NB4 (cell line): ENCODE results near the gene GPS2.
A peak's percentile ranks its signal among the peaks of the same experiment; 100 is the strongest.

Source experiments
- DNase-seq: peaks from one replicate; pipeline ENCODE4 v3.0.0; 2010; ENCODE audit warnings: low read depth
- H3K4me3 ChIP-seq: one replicate; pipeline ENCODE4 v1.5.1; 2011; ENCODE audit warnings: mild to moderate bottlenecking, low read depth, low read length, moderate library complexity
- CTCF ChIP-seq: IDR thresholded peaks from one replicate; pipeline ENCODE4 v1.5.1; 2012; ENCODE audit warnings: low read depth, low read length
- MAX ChIP-seq: IDR thresholded peaks from 2 replicates; pipeline ENCODE4 v1.6.1; 2011; ENCODE audit warnings: low read depth, low read length
- MYC ChIP-seq: IDR thresholded peaks from 2 replicates; pipeline ENCODE4 v1.6.1; 2011; ENCODE audit warnings: low read depth, low read length
- POLR2A ChIP-seq: IDR thresholded peaks from 2 replicates; pipeline ENCODE4 v1.6.1; 2011; ENCODE audit warnings: mild to moderate bottlenecking; ENCODE audit not compliant: insufficient read length; ENCODE audit errors: extremely low read depth

Gene GPS2

DNA sequence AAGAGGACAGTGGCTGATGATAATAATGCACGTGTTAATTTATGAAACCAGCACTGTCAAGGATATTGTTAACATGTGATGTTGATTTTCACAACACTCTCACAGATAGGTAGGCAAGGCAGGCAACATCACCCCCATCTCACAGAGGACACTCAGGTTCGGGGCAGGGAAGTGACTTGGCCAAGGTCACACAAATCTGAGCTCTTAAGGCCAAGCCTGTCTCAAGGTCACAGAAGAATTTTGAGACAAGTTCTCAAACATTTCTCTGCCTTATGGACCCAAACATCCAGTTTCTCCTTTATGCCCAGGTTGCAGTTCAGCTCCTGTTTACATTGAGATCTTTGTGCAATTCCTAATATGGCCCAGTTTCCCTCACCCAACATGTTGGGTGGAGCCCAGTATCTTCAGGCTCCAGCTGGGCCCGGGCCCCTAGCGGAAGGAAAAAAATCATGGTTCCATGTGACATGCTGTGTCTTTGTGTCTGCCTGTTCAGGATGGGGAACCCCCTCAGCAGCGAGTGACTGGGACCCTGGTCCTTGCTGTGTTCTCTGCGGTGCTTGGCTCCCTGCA lies 32.3 kb downstream of the GPS2 start:
- TF ChIP-seq MYC (no peak), CTCF (no peak), POLR2A (no peak), MAX (no peak)
- no peak for DNase-seq
- H3K4me3 ChIP-seq = no peak overlapping the region

DNA sequence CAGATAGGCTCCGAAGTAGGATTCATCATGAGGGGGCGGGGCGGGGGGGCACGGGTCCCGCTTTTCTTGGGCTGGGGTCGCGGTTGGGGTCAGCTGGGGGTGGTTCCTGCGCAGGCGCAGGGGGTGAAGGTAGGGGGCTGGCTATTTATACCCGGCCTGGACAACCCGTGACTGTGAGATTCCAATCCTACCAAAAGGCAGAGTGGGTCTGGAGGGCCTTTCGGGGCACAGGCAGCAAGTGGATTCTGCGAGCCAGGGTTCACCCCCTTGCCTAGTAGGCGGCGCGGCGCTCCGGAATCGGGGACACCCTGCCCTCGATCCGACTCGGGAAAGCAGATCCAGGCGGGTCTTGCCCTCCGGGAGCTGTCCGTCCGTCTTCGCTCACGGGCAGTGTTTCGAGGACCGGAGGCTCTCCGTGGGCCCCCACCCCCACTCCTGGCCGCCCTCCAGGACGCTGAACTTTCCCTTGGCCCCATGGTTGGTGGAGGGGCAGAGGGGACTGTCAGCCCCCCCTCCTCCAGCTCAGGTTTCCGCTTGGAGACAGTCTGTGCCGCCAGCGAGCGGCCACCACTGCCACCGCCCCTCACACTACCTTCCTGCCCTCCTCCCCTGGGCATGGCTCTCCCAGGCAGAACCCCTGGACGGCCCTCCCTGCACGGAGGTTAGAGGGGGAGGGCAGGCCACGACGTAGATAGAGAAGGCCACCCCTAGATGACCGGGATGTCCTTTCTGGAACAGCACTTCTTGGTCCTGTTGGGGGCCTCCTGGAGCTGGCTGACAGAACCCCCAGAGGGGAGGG lies 33.0 kb downstream of the GPS2 start:
- DNase-seq = no peak
- TF ChIP-seq MYC = no peak
- no peak for TF ChIP-seq POLR2A
- TF ChIP-seq MAX = no peak
- no peak for TF ChIP-seq CTCF
- H3K4me3 ChIP-seq = no peak overlapping the region

DNA sequence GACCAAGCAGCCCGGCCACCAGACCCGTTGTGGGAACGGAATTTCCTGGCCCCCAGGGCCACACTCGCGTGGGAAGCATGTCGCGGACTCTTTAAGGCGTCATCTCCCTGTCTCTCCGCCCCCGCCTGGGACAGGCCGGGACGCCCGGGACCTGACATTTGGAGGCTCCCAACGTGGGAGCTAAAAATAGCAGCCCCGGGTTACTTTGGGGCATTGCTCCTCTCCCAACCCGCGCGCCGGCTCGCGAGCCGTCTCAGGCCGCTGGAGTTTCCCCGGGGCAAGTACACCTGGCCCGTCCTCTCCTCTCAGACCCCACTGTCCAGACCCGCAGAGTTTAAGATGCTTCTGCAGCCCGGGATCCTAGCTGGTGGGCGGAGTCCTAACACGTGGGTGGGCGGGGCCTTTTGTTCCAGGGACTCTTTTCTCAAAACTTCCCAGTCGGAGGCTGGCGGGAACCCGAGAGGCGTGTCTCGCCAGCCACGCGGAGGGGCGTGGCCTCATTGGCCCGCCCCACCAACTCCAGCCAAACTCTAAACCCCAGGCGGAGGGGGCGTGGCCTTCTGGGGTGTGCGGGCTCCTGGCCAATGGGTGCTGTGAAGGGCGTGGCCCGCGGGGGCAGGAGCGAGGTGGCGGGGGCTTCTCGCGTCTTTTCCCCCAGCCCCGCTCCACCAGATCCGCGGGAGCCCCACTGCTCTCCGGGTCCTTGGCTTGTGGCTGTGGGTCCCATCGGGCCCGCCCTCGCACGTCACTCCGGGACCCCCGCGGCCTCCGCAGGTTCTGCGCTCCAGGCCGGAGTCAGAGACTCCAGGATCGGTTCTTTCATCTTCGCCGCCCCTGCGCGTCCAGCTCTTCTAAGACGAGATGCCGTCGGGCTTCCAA lies 33.8 kb downstream of the GPS2 start, which contains the start of gene SLC2A4:
TSS of gene SLC2A4 (plus strand) at position 645 of the 879 bp plus-strand sequence. CDS start at position 862, 217 bp downstream.
- TF ChIP-seq MAX (peak; percentile 87), POLR2A (no peak), MYC (peak; percentile 79)
- peak within 1 kb of the TSS; percentile 36 for H3K4me3 ChIP-seq
- peak; percentile 91 for DNase-seq

DNA sequence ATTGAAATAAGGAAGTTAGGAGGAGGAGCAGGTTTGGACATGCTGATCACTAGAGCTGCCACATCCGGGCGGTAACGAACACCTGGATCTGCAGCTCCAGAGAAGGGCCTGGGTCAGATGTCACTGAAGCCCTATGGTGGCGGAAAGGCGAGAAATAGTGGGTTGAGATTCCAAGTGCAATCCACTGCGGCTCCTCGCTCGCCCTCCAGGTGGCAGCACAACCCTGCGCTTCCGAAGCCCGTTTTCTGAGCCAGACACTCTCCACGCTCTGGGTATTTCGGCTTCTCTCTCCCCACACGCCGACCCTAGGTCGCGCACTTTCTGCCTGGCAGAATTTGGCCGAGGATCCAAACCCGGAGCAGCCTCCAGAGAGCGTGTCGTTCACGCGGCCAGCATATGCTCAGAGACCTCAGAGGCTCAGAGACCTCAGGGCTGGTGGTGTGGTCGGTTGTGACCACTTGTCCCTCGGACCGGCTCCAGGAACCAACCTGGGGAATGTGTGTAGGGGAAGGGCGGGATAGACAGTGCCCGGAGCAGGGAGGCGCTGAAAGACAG lies 34.6 kb downstream of the GPS2 start:
- peak; percentile 87 for DNase-seq
- TF ChIP-seq MYC (peak; percentile 86), POLR2A (no peak), CTCF (peak; percentile 70), MAX (peak; percentile 83)
- H3K4me3 ChIP-seq = peak overlapping the region; percentile 36

GRCh38 chr17:7279448-7279847 lies 35.7 kb downstream of the GPS2 start:
- no peak for DNase-seq
- H3K4me3 ChIP-seq = no peak overlapping the region
- no peak for TF ChIP-seq MYC

- DNase-seq = no peak
Observed at GRCh38 chr17:7266784-7267183, 48.4 kb downstream of the GPS2 start.

More at GRCh38 chr17:7266784-7267183, 48.4 kb downstream of the GPS2 start:
- H3K4me3 ChIP-seq = no peak overlapping the region
- TF ChIP-seq MYC (no peak), POLR2A (no peak), CTCF (no peak), MAX (no peak)
